T-helper 2 cell treated with Interferon-gamma antibody and Interleukin-4, amounts not matched to agents 5 μg/mL and 100 μg/mL, for 36 hours (primary cell): Measurements from ENCODE around the gene ADIPOQ.
"Not testable (repeated sequence)": the region's sequence is repeated elsewhere in the genome, so short reads cannot be mapped to it uniquely, and the experiment has no call there.

Experiments
- DNase-seq: peaks from one replicate; pipeline ENCODE4 v3.0.0; 2021; ENCODE audit warnings: low spot score
- H3K27ac Mint-ChIP-seq: one replicate; pipeline ENCODE4 v1.8.0; 2021; ENCODE audit warnings: mild to moderate bottlenecking, mixed read lengths
- H3K27me3 Mint-ChIP-seq: one replicate; pipeline ENCODE4 v1.8.0; 2021; ENCODE audit warnings: low read depth, mixed read lengths
- H3K36me3 Mint-ChIP-seq: one replicate; pipeline ENCODE4 v1.8.0; 2021; ENCODE audit warnings: low read depth, mixed read lengths
- H3K4me1 Mint-ChIP-seq: one replicate; pipeline ENCODE4 v1.8.0; 2021; ENCODE audit warnings: low read depth, mixed read lengths
- H3K4me3 Mint-ChIP-seq: one replicate; pipeline ENCODE4 v1.8.0; 2022; ENCODE audit warnings: mild to moderate bottlenecking, moderate library complexity, mixed read lengths
- H3K9me3 Mint-ChIP-seq: one replicate; pipeline ENCODE4 v1.8.0; 2021; ENCODE audit warnings: mixed read lengths

ADIPOQ gene

GRCh38 chr3:186841620-186842019 lies 890 bp upstream of the ADIPOQ start:
- H3K4me3 Mint-ChIP-seq = no peak overlapping the region
- DNase-seq = no peak
- H3K27ac Mint-ChIP-seq = no peak overlapping the region
- no peaks in the 10 kb centered on the region for H3K4me1 Mint-ChIP-seq
- H3K27me3 Mint-ChIP-seq = peaks cover 16% of the 10 kb centered on the region
- H3K36me3 Mint-ChIP-seq = no peaks in the 10 kb centered on the region
- H3K9me3 Mint-ChIP-seq = no peaks in the 10 kb centered on the region

GRCh38 chr3:186843039-186843432 lies 526 bp downstream of the ADIPOQ start:
- no peak for DNase-seq
- Mint-ChIP-seq H3K4me1 (peaks cover 2% of the 10 kb centered on the region), H3K27ac (no peak overlapping the region), H3K36me3 (no peaks in the 10 kb centered on the region), H3K4me3 (no peak overlapping the region), H3K27me3 (peaks cover 17% of the 10 kb centered on the region), H3K9me3 (no peaks in the 10 kb centered on the region)

- no peaks in the 10 kb centered on the region for H3K9me3 Mint-ChIP-seq
- H3K4me1 Mint-ChIP-seq = peaks cover 7% of the 10 kb centered on the region
- peaks cover 14% of the 10 kb centered on the region for H3K27me3 Mint-ChIP-seq
- no peak overlapping the region for H3K4me3 Mint-ChIP-seq
- no peak overlapping the region for H3K27ac Mint-ChIP-seq
- H3K36me3 Mint-ChIP-seq = no peaks in the 10 kb centered on the region
- DNase-seq = no peak
Measured at GRCh38 chr3:186844908-186845307, 2.4 kb downstream of the ADIPOQ start.

- no peaks in the 10 kb centered on the region for H3K36me3 Mint-ChIP-seq
- H3K27me3 Mint-ChIP-seq = peaks cover 14% of the 10 kb centered on the region
- peaks cover 7% of the 10 kb centered on the region for H3K4me1 Mint-ChIP-seq
- DNase-seq = peak; percentile 2
- no peak overlapping the region for H3K27ac Mint-ChIP-seq
- no peak overlapping the region for H3K4me3 Mint-ChIP-seq
- no peaks in the 10 kb centered on the region for H3K9me3 Mint-ChIP-seq
Measured at GRCh38 chr3:186845756-186846155, 3.2 kb downstream of the ADIPOQ start.

GRCh38 chr3:186847437-186847836 lies 4.9 kb downstream of the ADIPOQ start:
- Mint-ChIP-seq H3K27ac (no peak overlapping the region), H3K4me1 (peaks cover 18% of the 10 kb centered on the region), H3K36me3 (peaks cover 1% of the 10 kb centered on the region), H3K9me3 (peaks cover 5% of the 10 kb centered on the region), H3K4me3 (no peak overlapping the region), H3K27me3 (peaks cover 14% of the 10 kb centered on the region)
- DNase-seq = no peak

- H3K4me3 Mint-ChIP-seq = no peak overlapping the region
- H3K27me3 Mint-ChIP-seq = peaks cover 14% of the 10 kb centered on the region
- no peak for DNase-seq
- H3K4me1 Mint-ChIP-seq = peaks cover 18% of the 10 kb centered on the region
- H3K27ac Mint-ChIP-seq = no peak overlapping the region
- peaks cover 5% of the 10 kb centered on the region for H3K9me3 Mint-ChIP-seq
- H3K36me3 Mint-ChIP-seq = peaks cover 4% of the 10 kb centered on the region
Measured at GRCh38 chr3:186849374-186849975, 7.0 kb downstream of the ADIPOQ start.

- H3K4me3 Mint-ChIP-seq, H3K36me3 Mint-ChIP-seq, H3K27me3 Mint-ChIP-seq, H3K9me3 Mint-ChIP-seq, DNase-seq: not testable (repeated sequence)
- H3K4me1 Mint-ChIP-seq = peaks cover 18% of the 10 kb centered on the region
- peak overlapping the region; percentile 62 for H3K27ac Mint-ChIP-seq
Measured at GRCh38 chr3:186851835-186852234, 9.3 kb downstream of the ADIPOQ start.

- Mint-ChIP-seq H3K27ac (no peak overlapping the region), H3K9me3 (peaks cover 5% of the 10 kb centered on the region), H3K4me1 (peaks cover 22% of the 10 kb centered on the region)
Measured at GRCh38 chr3:186852994-186853393, 10.5 kb downstream of the ADIPOQ start.

GRCh38 chr3:186854146-186854545 lies 11.6 kb downstream of the ADIPOQ start:
- no peak overlapping the region for H3K4me3 Mint-ChIP-seq
- DNase-seq = no peak
- H3K27me3 Mint-ChIP-seq = no peaks in the 10 kb centered on the region
- peaks cover 5% of the 10 kb centered on the region for H3K36me3 Mint-ChIP-seq
- H3K4me1 Mint-ChIP-seq = peaks cover 22% of the 10 kb centered on the region
- H3K27ac Mint-ChIP-seq = no peak overlapping the region
- peaks cover 11% of the 10 kb centered on the region for H3K9me3 Mint-ChIP-seq

More at GRCh38 chr3:186852994-186853393, 10.5 kb downstream of the ADIPOQ start:
- Mint-ChIP-seq H3K4me3 (no peak overlapping the region), H3K27me3 (no peaks in the 10 kb centered on the region), H3K36me3 (peaks cover 4% of the 10 kb centered on the region)
- no peak for DNase-seq

GRCh38 chr3:186854954-186855353 lies 12.4 kb downstream of the ADIPOQ start:
- peaks cover 9% of the 10 kb centered on the region for H3K36me3 Mint-ChIP-seq
- no peak overlapping the region for H3K4me3 Mint-ChIP-seq
- H3K27ac Mint-ChIP-seq = no peak overlapping the region
- peaks cover 19% of the 10 kb centered on the region for H3K9me3 Mint-ChIP-seq
- DNase-seq = no peak
- no peaks in the 10 kb centered on the region for H3K27me3 Mint-ChIP-seq
- H3K4me1 Mint-ChIP-seq = peaks cover 18% of the 10 kb centered on the region

- Mint-ChIP-seq H3K4me1 (peaks cover 19% of the 10 kb centered on the region), H3K27me3 (no peaks in the 10 kb centered on the region), H3K27ac (no peak overlapping the region), H3K4me3 (no peak overlapping the region), H3K36me3 (peaks cover 8% of the 10 kb centered on the region), H3K9me3 (peaks cover 20% of the 10 kb centered on the region)
- DNase-seq = no peak
Measured at GRCh38 chr3:186857743-186858142, 15.2 kb downstream of the ADIPOQ start.

- H3K4me1 Mint-ChIP-seq = peaks cover 22% of the 10 kb centered on the region
- not testable (repeated sequence) for H3K27me3 Mint-ChIP-seq, DNase-seq, H3K4me3 Mint-ChIP-seq, H3K36me3 Mint-ChIP-seq, H3K27ac Mint-ChIP-seq, H3K9me3 Mint-ChIP-seq
Measured at GRCh38 chr3:186865215-186865853, 22.8 kb downstream of the ADIPOQ start.

GRCh38 chr3:186866095-186866494 lies 23.6 kb downstream of the ADIPOQ start:
- H3K4me1 Mint-ChIP-seq = peaks cover 24% of the 10 kb centered on the region
- H3K27ac Mint-ChIP-seq, H3K4me3 Mint-ChIP-seq, H3K36me3 Mint-ChIP-seq, H3K27me3 Mint-ChIP-seq, DNase-seq: not testable (repeated sequence)
- peaks cover 18% of the 10 kb centered on the region for H3K9me3 Mint-ChIP-seq

- peaks cover 31% of the 10 kb centered on the region for H3K4me1 Mint-ChIP-seq
- H3K27me3 Mint-ChIP-seq = no peaks in the 10 kb centered on the region
- peaks cover 9% of the 10 kb centered on the region for H3K36me3 Mint-ChIP-seq
- no peak overlapping the region for H3K27ac Mint-ChIP-seq
- peaks cover 16% of the 10 kb centered on the region for H3K9me3 Mint-ChIP-seq
- no peak for DNase-seq
- no peak overlapping the region for H3K4me3 Mint-ChIP-seq
Measured at GRCh38 chr3:186869253-186870100, 27.0 kb downstream of the ADIPOQ start.
